Measurements from ENCODE around the gene FAM181B. TPM values are rescaled to one million over a fixed set of nuclear protein-coding genes. Genes with fewer than 3 reads are reported as not detected.

FAM181B gene
- total and polyA plus RNA-seq, 2 donors (not counting 1 experiment from before 2014, with no cell fraction given), result 0.17 TPM; not detected in 1

DNA sequence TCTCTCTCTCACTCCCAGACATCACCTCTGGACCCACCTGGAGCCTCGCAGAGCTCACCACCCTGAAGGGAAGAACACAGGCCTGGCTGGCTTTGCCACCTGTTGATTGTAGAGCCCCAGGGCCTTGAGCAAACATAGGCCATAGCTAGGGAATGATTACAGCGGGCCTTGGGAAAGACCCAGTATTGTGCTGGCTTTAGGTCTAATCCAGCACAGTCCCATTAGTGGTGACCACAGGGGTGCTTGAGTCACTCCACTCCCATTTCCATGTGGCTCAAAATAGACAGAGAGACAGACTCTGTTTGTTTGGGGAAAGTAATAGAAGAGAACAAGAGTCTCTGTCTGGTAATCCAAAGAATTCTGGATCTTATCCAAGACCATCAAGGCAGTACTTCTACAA lies 42.7 kb upstream of the FAM181B start:
- DNase-seq (ENCODE audit: low read depth in 2 of 2), result peak in 1 of 2 donors; percentile 33
- Histone ChIP-seq H3K4me3 (replicated peaks in 1 of 4; ENCODE audit: control extremely low read depth in 1 of 4, insufficient read depth in 1 of 4, low read depth in 3 of 4, low read length in 4 of 4) (no peak overlapping the region), H3K4me2 (ENCODE audit: extremely low read depth, insufficient read depth, low read length) (no peak overlapping the region), H3K36me3 (ENCODE audit: control insufficient read depth, insufficient read depth, low read length) (no peaks in the 10 kb centered on the region), H2AFZ (ENCODE audit: low read length) (no peak overlapping the region), H4K20me1 (ENCODE audit: control insufficient read depth, extremely low read depth, insufficient read depth, low read length) (no peaks in the 10 kb centered on the region), H3K79me2 (ENCODE audit: control insufficient read depth, insufficient read depth, low read length) (no peaks in the 10 kb centered on the region), H3K4me1 (ENCODE audit: control insufficient read depth, extremely low read depth, insufficient read depth, low read length) (no peaks in the 10 kb centered on the region), H3K27me3 (ENCODE audit: control insufficient read depth, insufficient read depth, low read length) (no peaks in the 10 kb centered on the region), H3K9me3 (ENCODE audit: control insufficient read depth, insufficient read depth, low read depth, low read length) (no peaks in the 10 kb centered on the region), H3K27ac (ENCODE audit: insufficient read depth, low read length) (no peak overlapping the region), H3K9ac (ENCODE audit: insufficient read depth, low read length) (no peak overlapping the region)
- TF ChIP-seq EZH2 (IDR thresholded peaks at IDR 0.05; ENCODE audit: low read length, missing control alignments), result no peak
- TF ChIP-seq, protein P1, sequence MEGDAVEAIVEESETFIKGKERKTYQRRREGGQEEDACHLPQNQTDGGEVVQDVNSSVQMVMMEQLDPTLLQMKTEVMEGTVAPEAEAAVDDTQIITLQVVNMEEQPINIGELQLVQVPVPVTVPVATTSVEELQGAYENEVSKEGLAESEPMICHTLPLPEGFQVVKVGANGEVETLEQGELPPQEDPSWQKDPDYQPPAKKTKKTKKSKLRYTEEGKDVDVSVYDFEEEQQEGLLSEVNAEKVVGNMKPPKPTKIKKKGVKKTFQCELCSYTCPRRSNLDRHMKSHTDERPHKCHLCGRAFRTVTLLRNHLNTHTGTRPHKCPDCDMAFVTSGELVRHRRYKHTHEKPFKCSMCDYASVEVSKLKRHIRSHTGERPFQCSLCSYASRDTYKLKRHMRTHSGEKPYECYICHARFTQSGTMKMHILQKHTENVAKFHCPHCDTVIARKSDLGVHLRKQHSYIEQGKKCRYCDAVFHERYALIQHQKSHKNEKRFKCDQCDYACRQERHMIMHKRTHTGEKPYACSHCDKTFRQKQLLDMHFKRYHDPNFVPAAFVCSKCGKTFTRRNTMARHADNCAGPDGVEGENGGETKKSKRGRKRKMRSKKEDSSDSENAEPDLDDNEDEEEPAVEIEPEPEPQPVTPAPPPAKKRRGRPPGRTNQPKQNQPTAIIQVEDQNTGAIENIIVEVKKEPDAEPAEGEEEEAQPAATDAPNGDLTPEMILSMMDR (conservative IDR thresholded peaks at IDR 0.05 in 1 of 2, IDR thresholded peaks at IDR 0.05 in 1 of 2; ENCODE audit: low read depth in 1 of 2, low read length in 2 of 2), result no peak

DNA sequence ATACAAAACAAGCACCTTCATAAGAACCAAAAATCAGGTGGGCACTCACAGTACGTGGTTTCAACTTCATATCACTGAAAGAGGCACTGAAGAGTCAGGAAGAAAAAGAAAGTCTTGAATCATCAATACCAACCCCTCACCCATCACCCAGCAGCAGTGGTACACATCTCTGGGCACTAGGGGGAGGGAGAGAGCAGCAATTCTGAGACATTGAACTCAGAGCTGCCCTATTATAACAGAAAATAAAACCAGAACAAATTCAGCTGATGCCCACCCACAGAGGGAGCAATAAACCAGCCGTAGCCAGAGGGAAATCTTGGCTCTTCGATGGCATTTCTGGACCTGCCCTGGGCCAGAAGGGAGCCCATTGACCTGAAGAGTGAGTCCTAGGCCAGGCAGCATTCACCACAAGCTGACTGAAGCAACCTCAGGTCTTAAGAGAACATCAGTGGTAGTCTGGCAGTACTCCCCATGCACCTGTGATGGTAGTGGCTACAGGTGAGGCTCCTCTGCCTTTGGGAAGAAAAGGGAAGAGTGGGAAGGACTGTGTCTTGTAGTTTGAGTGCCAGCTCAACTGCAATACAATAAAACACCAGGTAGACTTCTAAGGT lies 42.2 kb upstream of the FAM181B start:
- no peaks in the 10 kb centered on the region for H3K9me3 ChIP-seq (ENCODE audit: control insufficient read depth, insufficient read depth, low read depth, low read length)
- H3K9ac ChIP-seq (ENCODE audit: insufficient read depth, low read length), result no peak overlapping the region
- DNase-seq (ENCODE audit: low read depth in 2 of 2), result peak; percentile 15 to 38
- peak overlapping the region; percentile 51 for H2AFZ ChIP-seq (ENCODE audit: low read length)
- H3K27me3 ChIP-seq (ENCODE audit: control insufficient read depth, insufficient read depth, low read length), result no peaks in the 10 kb centered on the region
- no peaks in the 10 kb centered on the region for H3K36me3 ChIP-seq (ENCODE audit: control insufficient read depth, insufficient read depth, low read length)
- H3K4me1 ChIP-seq (ENCODE audit: control insufficient read depth, extremely low read depth, insufficient read depth, low read length), result no peaks in the 10 kb centered on the region
- H3K27ac ChIP-seq (ENCODE audit: insufficient read depth, low read length), result no peak overlapping the region
- TF ChIP-seq, protein P1 (conservative IDR thresholded peaks at IDR 0.05 in 1 of 2, IDR thresholded peaks at IDR 0.05 in 1 of 2; ENCODE audit: low read depth in 1 of 2, low read length in 2 of 2), result peak; percentile 77 to 81
- TF ChIP-seq EZH2 (IDR thresholded peaks at IDR 0.05; ENCODE audit: low read length, missing control alignments), result no peak
- H4K20me1 ChIP-seq (ENCODE audit: control insufficient read depth, extremely low read depth, insufficient read depth, low read length), result no peaks in the 10 kb centered on the region
- H3K4me2 ChIP-seq (ENCODE audit: extremely low read depth, insufficient read depth, low read length), result no peak overlapping the region
- no peak overlapping the region for H3K4me3 ChIP-seq (replicated peaks in 1 of 4; ENCODE audit: control extremely low read depth in 1 of 4, insufficient read depth in 1 of 4, low read depth in 3 of 4, low read length in 4 of 4)
- no peaks in the 10 kb centered on the region for H3K79me2 ChIP-seq (ENCODE audit: control insufficient read depth, insufficient read depth, low read length)

DNA sequence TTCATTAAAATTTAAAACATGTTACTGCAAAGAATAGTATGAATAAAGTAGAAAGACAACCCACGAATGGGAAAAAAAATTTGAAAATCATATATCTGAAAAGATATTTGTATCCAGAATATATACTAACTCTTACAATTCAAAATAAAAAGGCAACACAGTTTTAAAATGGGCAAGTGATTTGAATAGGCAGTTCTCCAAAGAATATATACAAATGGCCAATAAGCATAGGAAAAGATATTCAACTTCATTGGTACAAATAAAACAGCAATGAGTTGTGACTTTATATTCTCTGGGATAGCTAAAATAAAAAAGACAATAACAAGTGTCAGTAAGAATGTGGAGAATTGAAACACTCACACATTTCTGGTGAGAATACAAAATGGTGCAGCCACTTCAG lies 41.6 kb upstream of the FAM181B start:
- H3K4me2 ChIP-seq (ENCODE audit: extremely low read depth, insufficient read depth, low read length), result no peak overlapping the region
- DNase-seq (ENCODE audit: low read depth in 2 of 2), result no peak
- H3K4me3 ChIP-seq (replicated peaks in 1 of 4; ENCODE audit: control extremely low read depth in 1 of 4, insufficient read depth in 1 of 4, low read depth in 3 of 4, low read length in 4 of 4), result no peak overlapping the region
- H3K27me3 ChIP-seq (ENCODE audit: control insufficient read depth, insufficient read depth, low read length), result no peaks in the 10 kb centered on the region
- TF ChIP-seq EZH2 (IDR thresholded peaks at IDR 0.05; ENCODE audit: low read length, missing control alignments), result no peak
- TF ChIP-seq, protein P1 (conservative IDR thresholded peaks at IDR 0.05 in 1 of 2, IDR thresholded peaks at IDR 0.05 in 1 of 2; ENCODE audit: low read depth in 1 of 2, low read length in 2 of 2), result no peak
- H3K36me3 ChIP-seq (ENCODE audit: control insufficient read depth, insufficient read depth, low read length), result no peaks in the 10 kb centered on the region
- H3K9me3 ChIP-seq (ENCODE audit: control insufficient read depth, insufficient read depth, low read depth, low read length), result no peaks in the 10 kb centered on the region
- H3K79me2 ChIP-seq (ENCODE audit: control insufficient read depth, insufficient read depth, low read length), result no peaks in the 10 kb centered on the region
- no peak overlapping the region for H3K27ac ChIP-seq (ENCODE audit: insufficient read depth, low read length)
- no peak overlapping the region for H3K9ac ChIP-seq (ENCODE audit: insufficient read depth, low read length)
- no peaks in the 10 kb centered on the region for H4K20me1 ChIP-seq (ENCODE audit: control insufficient read depth, extremely low read depth, insufficient read depth, low read length)
- H3K4me1 ChIP-seq (ENCODE audit: control insufficient read depth, extremely low read depth, insufficient read depth, low read length), result no peaks in the 10 kb centered on the region
- no peak overlapping the region for H2AFZ ChIP-seq (ENCODE audit: low read length)

Data from fibroblast of lung (primary cell).